GM18520 (cell line): ENCODE data around the gene OR5B3.
"Not testable (repeated sequence)": the region's sequence is repeated elsewhere in the genome, so short reads cannot be mapped to it uniquely, and the experiment has no call there.

Source experiments
- ATAC-seq: cut with Tn5 transposase; IDR thresholded peaks from one replicate; pipeline ENCODE4 v1.9.1; 2021; ENCODE audit not compliant: unreplicated experiment

Gene OR5B3

GRCh38 chr11:58406774-58407173, at the start of gene OR5B3:
Gene OR5B3 (minus strand): TSS chr11:58406874. CDS start chr11:58403409, 3,465 bp downstream.
- no peak for ATAC-seq

GRCh38 chr11:58451585-58451984, 44.9 kb upstream of the OR5B3 start:
- no peak for ATAC-seq

- no peak for ATAC-seq
Observed at GRCh38 chr11:58446294-58446693, 39.6 kb upstream of the OR5B3 start.

GRCh38 chr11:58444300-58444699, 37.6 kb upstream of the OR5B3 start:
- ATAC-seq, result no peak

GRCh38 chr11:58442136-58442535, 35.5 kb upstream of the OR5B3 start, which contains the start of gene OR5B12:
Gene OR5B12 (minus strand): TSS chr11:58442236. CDS start chr11:58440151, 2,085 bp downstream.
- no peak for ATAC-seq

GRCh38 chr11:58438486-58438885, 31.8 kb upstream of the OR5B3 start:
- no peak for ATAC-seq

- no peak for ATAC-seq
Observed at GRCh38 chr11:58434217-58434616, 27.5 kb upstream of the OR5B3 start.

GRCh38 chr11:58433638-58434203, 27.0 kb upstream of the OR5B3 start:
- ATAC-seq, result no peak

GRCh38 chr11:58429273-58429672, 22.6 kb upstream of the OR5B3 start:
- ATAC-seq, result no peak

GRCh38 chr11:58428021-58428420, 21.3 kb upstream of the OR5B3 start, which contains the start of gene OR5B2:
Gene OR5B2 (minus strand): TSS chr11:58428121. CDS start chr11:58423261, 4,860 bp downstream.
- no peak for ATAC-seq

- not testable (repeated sequence) for ATAC-seq
Observed at GRCh38 chr11:58399622-58400021, 7.1 kb downstream of the OR5B3 start.

GRCh38 chr11:58395581-58395980, 11.1 kb downstream of the OR5B3 start:
- ATAC-seq, result no peak

GRCh38 chr11:58394195-58394594, 12.5 kb downstream of the OR5B3 start:
- ATAC-seq, result no peak

GRCh38 chr11:58392746-58393145, 13.9 kb downstream of the OR5B3 start:
- no peak for ATAC-seq

GRCh38 chr11:58391879-58392278, 14.8 kb downstream of the OR5B3 start:
- no peak for ATAC-seq

- ATAC-seq, result no peak
Observed at GRCh38 chr11:58390551-58391063, 16.1 kb downstream of the OR5B3 start.

GRCh38 chr11:58358969-58359368, 47.7 kb downstream of the OR5B3 start, which contains the start of gene OR5B17:
Gene OR5B17 (minus strand): TSS chr11:58359069. CDS start chr11:58359069, 0 bp downstream.
- ATAC-seq, result no peak

- ATAC-seq, result no peak
Observed at GRCh38 chr11:58354727-58355126, 51.9 kb downstream of the OR5B3 start.
